ENCODE results near the gene SLC17A5. TPM values are rescaled to one million over a fixed set of nuclear protein-coding genes. Genes with fewer than 3 reads are reported as not detected.

SLC17A5 gene
- total and polyA plus RNA-seq, 10 of the 15 experiments (the other 5 are each of a cell fraction or from before 2014, with no cell fraction given) = 2.3 to 7.2 (median 5.0) TPM

- no peak for TF ChIP-seq REST (IDR thresholded peaks at IDR 0.05; ENCODE audit: low read depth, low read length)
- TF ChIP-seq CBX5 (IDR thresholded peaks at IDR 0.05; ENCODE audit: low read depth) = 0 out of 2 replicates have a peak, but pooled peaks have one; percentile 32
- TF ChIP-seq RCOR1 (conservative IDR thresholded peaks at IDR 0.05; ENCODE audit: low read depth, low read length) = no peak
- TF ChIP-seq POLR2A (IDR thresholded peaks at IDR 0.05; ENCODE audit: low read depth, low read length) = no peak
- TF ChIP-seq MYC (IDR thresholded peaks at IDR 0.05; ENCODE audit: insufficient read depth, insufficient read length, insufficient replicate concordance, low read length, severe bottlenecking) = no peak
- TF ChIP-seq, protein P1, sequence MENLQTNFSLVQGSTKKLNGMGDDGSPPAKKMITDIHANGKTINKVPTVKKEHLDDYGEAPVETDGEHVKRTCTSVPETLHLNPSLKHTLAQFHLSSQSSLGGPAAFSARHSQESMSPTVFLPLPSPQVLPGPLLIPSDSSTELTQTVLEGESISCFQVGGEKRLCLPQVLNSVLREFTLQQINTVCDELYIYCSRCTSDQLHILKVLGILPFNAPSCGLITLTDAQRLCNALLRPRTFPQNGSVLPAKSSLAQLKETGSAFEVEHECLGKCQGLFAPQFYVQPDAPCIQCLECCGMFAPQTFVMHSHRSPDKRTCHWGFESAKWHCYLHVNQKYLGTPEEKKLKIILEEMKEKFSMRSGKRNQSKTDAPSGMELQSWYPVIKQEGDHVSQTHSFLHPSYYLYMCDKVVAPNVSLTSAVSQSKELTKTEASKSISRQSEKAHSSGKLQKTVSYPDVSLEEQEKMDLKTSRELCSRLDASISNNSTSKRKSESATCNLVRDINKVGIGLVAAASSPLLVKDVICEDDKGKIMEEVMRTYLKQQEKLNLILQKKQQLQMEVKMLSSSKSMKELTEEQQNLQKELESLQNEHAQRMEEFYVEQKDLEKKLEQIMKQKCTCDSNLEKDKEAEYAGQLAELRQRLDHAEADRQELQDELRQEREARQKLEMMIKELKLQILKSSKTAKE (IDR thresholded peaks at IDR 0.05; ENCODE audit: low read depth, poor library complexity, severe bottlenecking) = peak; percentile 94
These were observed 92.9 kb downstream of the SLC17A5 start (continued) for GRCh38 chr6:73560853-73561407.
